HepG2 (cell line): Measurements from ENCODE around the gene MARCHF2. TPM values are rescaled to one million over a fixed set of nuclear protein-coding genes. Genes with fewer than 3 reads are reported as not detected.

Source experiments
- ASH2L ChIP-seq: fragments of 300-600, 200-600 bp; sonication (generic); IDR thresholded peaks from 2 replicates; pipeline ENCODE4 v1.7.0; 2017; ENCODE audit warnings: low read depth, mild to moderate bottlenecking, moderate library complexity, mixed read lengths, low read length; ENCODE audit not compliant: insufficient read length
- CHD4 ChIP-seq: fragments of 200-600 bp; sonication (generic); IDR thresholded peaks from 2 replicates; pipeline ENCODE4 v1.7.0; 2017; ENCODE audit warnings: mild to moderate bottlenecking, low read length, borderline replicate concordance
- FOXK2 ChIP-seq: fragments of 450-650 bp; IDR thresholded peaks from 2 replicates; pipeline ENCODE4 v1.6.1; 2016
- KLF12 ChIP-seq: sonication (generic); formaldehyde crosslinking; IDR thresholded peaks from 2 replicates; pipeline ENCODE4 v1.4.0; 2020; ENCODE audit warnings: missing genetic modification reagents, borderline replicate concordance
- LCORL ChIP-seq, 2 experiments: fragments of 450-650 bp in 1 of 2; sonication (generic) in 1 of 2; formaldehyde crosslinking in 1 of 2; IDR thresholded peaks; 2 replicates each; pipeline versions ENCODE4 v1.5.0 to v1.6.1; 2017 to 2020; ENCODE audit warnings: antibody characterized with exemption in 1 of 2, missing genetic modification reagents in 1 of 2
- MAX ChIP-seq: IDR thresholded peaks from 2 replicates; pipeline ENCODE4 v1.6.1; 2012; ENCODE audit warnings: inconsistent platforms
- MED13 ChIP-seq: sonication (generic); formaldehyde crosslinking; IDR thresholded peaks from 2 replicates; pipeline ENCODE4 v1.5.0; 2020; ENCODE audit warnings: missing genetic modification reagents
- MTA1 ChIP-seq: sonication (generic); formaldehyde crosslinking; IDR thresholded peaks from 2 replicates; pipeline ENCODE4 v1.4.0; 2020; ENCODE audit warnings: missing genetic modification reagents, mild to moderate bottlenecking, borderline replicate concordance
- NFAT5 ChIP-seq: sonication (generic); formaldehyde crosslinking; IDR thresholded peaks from 2 replicates; pipeline ENCODE4 v1.4.0; 2020; ENCODE audit warnings: missing genetic modification reagents
- RCOR2 ChIP-seq: IDR thresholded peaks from 2 replicates; pipeline ENCODE4 v1.6.1; 2016; ENCODE audit warnings: missing biosample characterization, missing genetic modification reagents
- THAP11 ChIP-seq: IDR thresholded peaks from 2 replicates; pipeline ENCODE4 v1.6.1; 2016; ENCODE audit warnings: missing biosample characterization, missing genetic modification reagents
- ZBTB40 ChIP-seq, 2 experiments: fragments of 450-650 bp in 1 of 2; sonication (generic) in 1 of 2; formaldehyde crosslinking in 1 of 2; IDR thresholded peaks; 2 replicates each; pipeline versions ENCODE4 v1.6.1 to v1.8.0; 2016 to 2022; ENCODE audit warnings: antibody characterized with exemption in 1 of 2, mild to moderate bottlenecking in 1 of 2, missing genetic modification reagents in 1 of 2
- ZSCAN9 ChIP-seq: IDR thresholded peaks from 2 replicates; pipeline ENCODE4 v1.6.1; 2016; ENCODE audit warnings: borderline replicate concordance
- polyA plus RNA-seq, 8 experiments: library from polyadenylated mRNA; depleted of rRNA in 3 of 8; stranded (reverse) in 7 of 8; unstranded in 1 of 8; fragments of >200 nt; fragmentation: Illumina TruSeq in 4 of 8; extraction: Trizol in 4 of 8; gene quantifications; 2 replicates each; pipeline versions ENCODE4 v1.2.1 to v1.2.3, GENCODE V29; 2011 to 2016; ENCODE audit warnings: low read depth in 4 of 8, missing spikeins in 1 of 8, mixed read lengths in 1 of 8; ENCODE audit not compliant: insufficient read depth in 1 of 8
- total RNA-seq, 5 experiments: library from RNA; depleted of rRNA; stranded (reverse); fragments of >200 nt; fragmentation: Illumina TruSeq; extraction: Trizol; gene quantifications; 2 replicates each; pipeline ENCODE4 v1.2.3, GENCODE V29; 2016; ENCODE audit warnings: low read depth in 1 of 5

Gene MARCHF2
- total and polyA plus RNA-seq, 2 of the 13 experiments (the other 11 are each of a cell fraction or from before 2014, with no cell fraction given) = 12.7 to 13.0 TPM

GRCh38 chr19:8421484-8422461 lies 8.7 kb downstream of the MARCHF2 start (continued):
- no peak for TF ChIP-seq FOXK2
- TF ChIP-seq NFAT5 (CRISPR knock-in tag) = peak; percentile 46; the same call in 1 of the 2 replicates
- TF ChIP-seq MAX = peak; percentile 11; the same call in 1 of the 2 replicates
- no peak for TF ChIP-seq MED13
- no peak for TF ChIP-seq LCORL (IDR thresholded peaks at IDR 0.05)
- peak; percentile 64; the same call in 1 of the 2 replicates for TF ChIP-seq LCORL (CRISPR knock-in tag; IDR thresholded peaks at IDR 0.05)
- TF ChIP-seq ZBTB40 (IDR thresholded peaks at IDR 0.05) = no peak
- TF ChIP-seq ZBTB40 (CRISPR knock-in tag; IDR thresholded peaks at IDR 0.05) = 0 out of 2 replicates have a peak, but pooled peaks have one; percentile 26
- peak; percentile 55; the same call in 1 of the 2 replicates for TF ChIP-seq CHD4
- no peak for TF ChIP-seq ZSCAN9
- peak; percentile 75; the same call in 1 of the 2 replicates for TF ChIP-seq RCOR2 (CRISPR knock-in tag)
- peak; percentile 96 for TF ChIP-seq MTA1 (CRISPR knock-in tag)
- TF ChIP-seq ASH2L = peak; percentile 56
- TF ChIP-seq THAP11 = 0 out of 2 replicates have a peak, but pooled peaks have one; percentile 26
- peak; percentile 54; the same call in 1 of the 2 replicates for TF ChIP-seq KLF12
